ENCODE results near the gene TCEAL4.

- TF ChIP-seq CTCF (IDR thresholded peaks at IDR 0.05; ENCODE audit: low read depth, low read length, poor library complexity, severe bottlenecking) (no peak), EZH2phosphoT487 (IDR thresholded peaks at IDR 0.05; ENCODE audit: borderline replicate concordance, low read length) (no peak)
These were observed 25.1 kb upstream of the TCEAL4 start for GRCh38 chrX:103560256-103560655.
